ENCODE measurements around the gene ARHGEF7.
A peak's percentile ranks its signal among the peaks of the same experiment; 100 is the strongest.
"Not testable (repeated sequence)": the region's sequence is repeated elsewhere in the genome, so short reads cannot be mapped to it uniquely, and the experiment has no call there.

Gene ARHGEF7, protein sequence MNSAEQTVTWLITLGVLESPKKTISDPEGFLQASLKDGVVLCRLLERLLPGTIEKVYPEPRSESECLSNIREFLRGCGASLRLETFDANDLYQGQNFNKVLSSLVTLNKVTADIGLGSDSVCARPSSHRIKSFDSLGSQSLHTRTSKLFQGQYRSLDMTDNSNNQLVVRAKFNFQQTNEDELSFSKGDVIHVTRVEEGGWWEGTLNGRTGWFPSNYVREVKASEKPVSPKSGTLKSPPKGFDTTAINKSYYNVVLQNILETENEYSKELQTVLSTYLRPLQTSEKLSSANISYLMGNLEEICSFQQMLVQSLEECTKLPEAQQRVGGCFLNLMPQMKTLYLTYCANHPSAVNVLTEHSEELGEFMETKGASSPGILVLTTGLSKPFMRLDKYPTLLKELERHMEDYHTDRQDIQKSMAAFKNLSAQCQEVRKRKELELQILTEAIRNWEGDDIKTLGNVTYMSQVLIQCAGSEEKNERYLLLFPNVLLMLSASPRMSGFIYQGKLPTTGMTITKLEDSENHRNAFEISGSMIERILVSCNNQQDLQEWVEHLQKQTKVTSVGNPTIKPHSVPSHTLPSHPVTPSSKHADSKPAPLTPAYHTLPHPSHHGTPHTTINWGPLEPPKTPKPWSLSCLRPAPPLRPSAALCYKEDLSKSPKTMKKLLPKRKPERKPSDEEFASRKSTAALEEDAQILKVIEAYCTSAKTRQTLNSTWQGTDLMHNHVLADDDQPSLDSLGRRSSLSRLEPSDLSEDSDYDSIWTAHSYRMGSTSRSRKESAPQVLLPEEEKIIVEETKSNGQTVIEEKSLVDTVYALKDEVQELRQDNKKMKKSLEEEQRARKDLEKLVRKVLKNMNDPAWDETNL

DNA sequence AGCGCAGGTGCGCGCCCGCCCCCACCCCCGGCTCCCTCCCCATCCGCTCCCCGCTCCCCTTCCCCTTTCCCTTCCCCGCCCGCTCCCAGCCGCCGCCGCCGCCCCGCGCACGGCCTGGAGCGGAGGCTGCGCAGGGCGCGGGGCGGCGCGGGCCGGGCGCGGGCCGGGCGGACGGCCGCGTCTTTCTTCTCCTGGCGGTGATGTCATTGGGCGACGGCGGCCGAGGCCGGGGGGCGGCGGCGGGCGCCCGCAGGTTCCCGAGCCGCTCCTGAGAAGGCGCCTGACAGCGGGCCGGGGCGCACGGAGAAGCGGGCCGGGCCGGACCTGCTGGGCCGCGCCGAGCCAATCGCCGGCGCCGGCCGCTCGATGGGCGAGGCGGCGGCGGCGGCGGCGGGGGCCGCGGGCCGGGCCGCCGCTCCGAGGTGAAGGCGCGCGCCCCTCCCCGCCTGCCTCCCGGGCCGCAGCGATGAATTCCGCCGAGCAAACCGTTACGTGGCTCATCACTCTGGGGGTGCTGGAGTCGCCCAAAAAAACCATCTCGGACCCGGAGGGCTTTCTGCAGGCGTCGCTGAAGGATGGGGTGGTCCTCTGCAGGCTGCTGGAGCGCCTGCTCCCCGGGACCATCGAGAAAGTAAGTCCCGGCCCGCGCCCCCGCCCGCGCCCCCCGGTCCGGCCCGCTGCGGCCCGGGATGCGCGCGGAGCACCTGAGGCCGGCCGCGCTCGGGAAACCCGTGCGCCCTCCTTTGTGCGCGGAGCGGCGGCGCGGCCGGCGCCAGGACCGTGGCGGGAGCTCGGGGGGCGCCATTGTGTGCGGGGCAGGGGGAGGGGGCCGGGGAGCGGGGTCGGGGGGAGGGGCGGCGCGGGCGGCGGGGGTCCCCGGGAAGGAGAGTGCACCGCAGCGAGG, at the start of gene ARHGEF7:
ARHGEF7 (plus strand) TSS at position 250 of the 904 bp plus-strand sequence; CDS start at position 467, 217 bp downstream.
- DNase-seq = peak; percentile 70

GRCh38 chr13:111065698-111066097, 49.4 kb upstream of the ARHGEF7 start:
- no peak for DNase-seq

- DNase-seq = no peak
Observed at GRCh38 chr13:111066544-111066943, 48.6 kb upstream of the ARHGEF7 start.

- DNase-seq = no peak
Observed at GRCh38 chr13:111068009-111068350, 47.1 kb upstream of the ARHGEF7 start.

- DNase-seq = not testable (repeated sequence)
Observed at GRCh38 chr13:111071120-111071519, 44.0 kb upstream of the ARHGEF7 start.

GRCh38 chr13:111071526-111071925, 43.6 kb upstream of the ARHGEF7 start:
- DNase-seq = not testable (repeated sequence)

DNA sequence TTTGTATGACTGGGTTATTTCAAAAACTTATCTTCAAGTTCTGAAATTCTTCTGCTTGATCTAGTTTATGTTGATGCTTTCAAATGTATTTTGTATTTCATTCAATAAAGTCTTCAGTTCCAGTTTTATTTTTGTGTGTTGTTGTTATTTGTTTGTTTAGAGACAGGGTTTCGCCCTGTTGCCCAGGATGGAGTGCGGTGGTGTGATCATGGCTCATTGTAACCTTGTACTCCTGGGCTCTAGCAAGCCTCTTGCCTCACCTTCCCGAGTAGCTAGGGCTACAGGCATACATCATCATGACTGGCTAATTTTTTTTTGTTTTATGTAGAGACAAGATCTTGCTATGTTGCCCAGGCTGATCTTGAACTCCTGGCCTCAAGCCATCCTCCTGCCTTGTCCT, 40.3 kb upstream of the ARHGEF7 start:
- DNase-seq = no peak

DNA sequence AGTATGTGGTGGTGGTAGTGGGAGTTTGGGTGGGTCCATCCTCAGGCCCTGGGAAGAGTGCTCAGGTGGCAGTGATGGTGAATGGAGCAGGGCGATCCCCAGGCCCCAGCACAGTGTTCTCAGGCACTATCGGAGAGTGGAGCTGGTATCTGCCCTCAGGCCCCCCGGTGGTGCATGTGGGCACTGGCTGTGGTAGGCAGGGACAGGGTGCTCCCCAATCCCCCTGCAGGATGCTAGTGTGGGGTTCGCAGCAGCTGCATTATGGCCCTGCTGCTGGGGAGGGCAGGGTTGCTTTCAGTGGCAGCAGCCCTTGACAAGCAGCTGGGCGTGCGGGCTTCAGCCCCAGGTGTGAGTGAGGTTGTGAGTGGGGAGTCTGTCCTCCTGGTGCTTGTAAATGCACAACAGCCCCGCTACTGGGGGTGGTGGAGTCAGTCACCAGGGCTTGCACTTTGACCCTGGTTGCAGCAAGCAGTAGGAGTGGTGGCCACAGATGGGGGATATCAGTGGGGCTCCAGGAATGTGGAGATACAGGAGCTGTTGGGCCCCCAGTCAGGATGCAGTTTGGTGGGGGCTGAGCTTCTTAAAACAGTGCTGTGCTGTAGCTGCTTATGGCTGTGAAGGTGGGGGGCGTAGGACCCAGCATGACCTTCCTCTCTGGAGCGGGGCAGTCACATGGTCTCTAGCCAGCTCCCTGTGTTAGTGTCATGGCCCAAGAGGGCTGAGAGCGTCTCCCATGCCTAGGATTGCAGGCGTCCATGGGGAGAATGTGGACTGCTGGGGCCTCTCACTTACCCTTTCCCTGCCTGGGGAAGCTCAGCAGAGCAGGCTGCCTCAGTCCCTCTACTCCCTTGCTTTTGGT, 38.7 kb upstream of the ARHGEF7 start:
- DNase-seq = no peak

DNA sequence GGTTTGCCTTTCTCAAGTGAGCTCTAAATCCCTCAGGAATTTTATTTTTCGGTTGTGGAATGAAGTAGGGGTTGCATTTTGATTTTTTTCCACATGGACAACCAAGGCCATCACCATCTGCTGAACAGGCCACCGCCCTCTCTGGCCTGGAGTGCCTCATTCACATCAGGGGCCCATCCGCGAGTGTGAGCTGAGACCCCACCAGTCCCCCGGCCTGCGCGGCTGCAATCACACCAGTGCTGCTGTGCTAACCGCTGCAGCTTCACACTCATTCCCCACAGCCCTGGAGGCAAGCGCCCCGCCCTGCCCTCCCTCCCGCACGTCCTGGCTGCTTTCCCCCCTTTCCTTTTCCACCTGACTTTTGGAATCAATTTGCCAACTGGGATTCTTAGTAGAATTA, 35.7 kb upstream of the ARHGEF7 start:
- no peak for DNase-seq

GRCh38 chr13:111080642-111081041, 34.5 kb upstream of the ARHGEF7 start:
- DNase-seq = no peak

- DNase-seq = no peak
Observed at GRCh38 chr13:111082240-111082639, 32.9 kb upstream of the ARHGEF7 start.

- DNase-seq = not testable (repeated sequence)
Observed at GRCh38 chr13:111082769-111083168, 32.3 kb upstream of the ARHGEF7 start.

DNA sequence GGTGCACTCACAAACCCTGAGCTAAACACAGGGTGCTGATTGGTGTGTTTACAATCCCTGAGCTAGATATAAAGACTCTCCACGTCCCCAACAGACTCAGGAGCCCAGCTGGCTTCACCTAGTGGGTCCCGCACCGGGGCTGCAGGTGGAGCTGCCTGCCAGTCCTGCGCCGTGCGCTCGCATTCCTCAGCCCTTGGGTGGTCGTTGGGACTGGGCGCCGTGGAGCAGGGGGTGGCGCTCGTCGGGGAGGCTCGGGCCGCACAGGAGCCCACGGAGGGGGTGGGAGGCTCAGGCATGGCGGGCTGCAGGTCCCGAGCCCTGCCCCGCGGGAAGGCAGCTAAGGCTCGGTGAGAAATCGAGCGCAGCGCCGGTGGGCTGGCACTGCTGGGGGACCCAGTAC, 31.4 kb upstream of the ARHGEF7 start:
- not testable (repeated sequence) for DNase-seq

DNA sequence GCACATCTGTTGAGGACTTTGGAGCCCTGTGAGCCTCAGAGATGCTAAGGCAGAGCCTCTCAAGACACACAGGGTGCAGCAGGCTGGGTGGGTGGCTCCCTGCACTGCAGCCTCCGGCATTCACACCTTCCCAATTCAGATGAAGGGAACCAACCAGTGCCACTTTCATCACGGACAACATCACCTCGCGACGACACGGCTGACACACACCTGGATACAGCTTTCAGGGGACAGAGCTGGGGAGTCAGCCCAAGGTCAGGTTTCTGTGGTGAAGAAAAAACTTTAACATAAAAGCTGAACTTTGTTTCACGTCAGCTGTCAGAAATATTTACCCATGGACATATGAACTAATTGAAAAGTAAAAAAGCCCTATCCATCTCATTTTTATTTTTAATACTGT, 24.9 kb upstream of the ARHGEF7 start:
- no peak for DNase-seq

DNA sequence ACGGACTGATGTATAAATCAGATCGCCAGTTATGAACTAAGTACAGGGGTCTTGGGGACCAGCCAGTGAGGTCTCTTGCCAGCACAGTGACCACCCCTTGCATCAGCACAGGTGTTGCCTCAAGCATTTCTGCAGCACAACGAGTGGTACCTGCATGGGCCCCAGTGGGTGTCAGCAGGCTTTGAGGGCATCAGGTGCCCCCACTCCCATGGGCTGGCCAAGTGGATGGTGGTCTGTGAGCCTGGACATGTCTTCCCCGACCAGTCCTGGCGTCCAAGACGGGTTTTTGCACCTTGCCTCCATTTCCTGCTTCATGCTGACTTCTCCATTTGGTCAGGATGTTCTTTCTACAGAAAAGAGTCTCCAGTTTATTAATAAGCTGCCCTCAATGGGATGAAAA, 22.4 kb upstream of the ARHGEF7 start:
- no peak for DNase-seq

DNA sequence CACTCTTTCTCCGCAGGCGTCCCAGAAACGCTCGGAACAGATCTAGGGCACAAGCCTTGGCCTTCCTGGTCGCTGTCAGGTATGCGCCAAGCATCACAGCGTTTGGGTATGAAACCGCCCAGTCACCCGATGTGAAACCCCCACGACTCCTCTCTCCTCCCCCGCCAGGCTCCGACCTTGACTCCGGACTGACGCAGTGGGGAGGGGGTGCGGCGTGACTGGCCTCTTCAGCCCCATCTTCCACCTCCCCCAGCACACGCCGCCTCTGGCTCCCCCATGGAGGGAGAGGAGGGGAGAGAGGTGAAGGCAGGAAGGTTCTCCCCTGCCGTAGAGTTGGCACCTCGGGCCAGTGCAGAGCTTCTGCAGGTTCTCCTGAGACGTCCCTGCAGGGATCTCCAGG, 22.0 kb upstream of the ARHGEF7 start:
- DNase-seq = no peak

GRCh38 chr13:111093634-111094033, 21.5 kb upstream of the ARHGEF7 start:
- DNase-seq = no peak

GRCh38 chr13:111095031-111095840, 19.9 kb upstream of the ARHGEF7 start:
- DNase-seq = peak; percentile 19

- DNase-seq = no peak
Observed at GRCh38 chr13:111095911-111096501, 19.1 kb upstream of the ARHGEF7 start.

- DNase-seq = no peak
Observed at GRCh38 chr13:111099290-111099689, 15.8 kb upstream of the ARHGEF7 start.

DNA sequence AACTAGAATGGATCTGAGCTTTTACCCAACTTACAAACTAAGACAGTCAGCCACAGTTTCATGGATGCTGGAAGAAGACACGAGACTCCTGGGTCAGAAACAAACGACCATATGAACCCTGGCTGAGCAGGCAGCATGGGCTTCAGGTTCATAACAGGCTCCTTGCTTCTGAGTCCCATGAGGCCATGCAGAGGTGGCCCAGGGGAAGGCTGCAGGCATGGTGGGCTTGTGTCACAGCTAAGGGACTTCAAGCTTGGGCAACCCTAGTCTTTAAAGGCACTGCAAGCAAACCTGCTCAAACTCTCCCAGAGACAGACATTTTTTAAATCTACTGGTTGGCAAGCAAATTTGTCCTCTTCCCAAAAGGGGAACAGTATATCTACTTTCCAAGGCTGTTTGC, 5.1 kb upstream of the ARHGEF7 start:
- no peak for DNase-seq
